ENCODE results near the gene RFK.
"Not testable (repeated sequence)": the region's sequence is repeated elsewhere in the genome, so short reads cannot be mapped to it uniquely, and the experiment has no call there.

The RFK gene

GRCh38 chr9:76394195-76394959 is at the start of gene RFK:
Gene RFK (minus strand): TSS chr9:76394426. CDS start chr9:76394171, 255 bp downstream.
- peak within 1 kb of the TSS; percentile 83 for H3K4me3 ChIP-seq (ENCODE audit: low read depth, low read length)
- TF ChIP-seq CTCF (conservative IDR thresholded peaks at IDR 0.05; ENCODE audit: low read depth, low read length) = peak; percentile 49
- DNase-seq (ENCODE audit: low read depth) = peak; percentile 96

GRCh38 chr9:76443887-76444286 is 49.7 kb upstream of the RFK start:
- DNase-seq (ENCODE audit: low read depth) = no peak
- no peak overlapping the region for H3K4me3 ChIP-seq (ENCODE audit: low read depth, low read length)
- TF ChIP-seq CTCF (conservative IDR thresholded peaks at IDR 0.05; ENCODE audit: low read depth, low read length) = no peak

- H3K4me3 ChIP-seq (ENCODE audit: low read depth, low read length) = no peak overlapping the region
- DNase-seq (ENCODE audit: low read depth) = peak; percentile 83
- no peak for TF ChIP-seq CTCF (conservative IDR thresholded peaks at IDR 0.05; ENCODE audit: low read depth, low read length)
These were observed 47.5 kb upstream of the RFK start for GRCh38 chr9:76441551-76442322.

GRCh38 chr9:76438841-76439588 is 44.8 kb upstream of the RFK start:
- no peak overlapping the region for H3K4me3 ChIP-seq (ENCODE audit: low read depth, low read length)
- DNase-seq (ENCODE audit: low read depth) = no peak
- no peak for TF ChIP-seq CTCF (conservative IDR thresholded peaks at IDR 0.05; ENCODE audit: low read depth, low read length)

- DNase-seq (ENCODE audit: low read depth); H3K4me3 ChIP-seq (ENCODE audit: low read depth, low read length): not testable (repeated sequence)
These were observed 42.9 kb upstream of the RFK start for GRCh38 chr9:76437017-76437699.

- not testable (repeated sequence) for DNase-seq (ENCODE audit: low read depth); H3K4me3 ChIP-seq (ENCODE audit: low read depth, low read length)
These were observed 40.7 kb upstream of the RFK start for GRCh38 chr9:76434897-76435296.

GRCh38 chr9:76433836-76434235 is 39.6 kb upstream of the RFK start:
- no peak overlapping the region for H3K4me3 ChIP-seq (ENCODE audit: low read depth, low read length)
- no peak for TF ChIP-seq CTCF (conservative IDR thresholded peaks at IDR 0.05; ENCODE audit: low read depth, low read length)
- peak; percentile 64 for DNase-seq (ENCODE audit: low read depth)
